ENCODE results near the gene RAD51D.

The RAD51D gene

GRCh38 chr17:35130392-35130791 lies 10.7 kb upstream of the RAD51D start:
- no peak overlapping the region for H2AK5ac ChIP-seq (ENCODE audit: low read length)
- H2BK120ac ChIP-seq (ENCODE audit: low read depth, low read length): no peak overlapping the region
- peaks cover 27% of the 10 kb centered on the region for H3K36me3 ChIP-seq (ENCODE audit: control insufficient read depth, insufficient read depth, low read length)
- no peaks in the 10 kb centered on the region for H3K79me1 ChIP-seq (ENCODE audit: low read length)
- no peaks in the 10 kb centered on the region for H3K79me2 ChIP-seq (ENCODE audit: control insufficient read depth, insufficient read depth, low read length)
- DNase-seq: no peak
- no peak overlapping the region for H3K4ac ChIP-seq (ENCODE audit: low read depth, low read length)
- no peak overlapping the region for H2BK5ac ChIP-seq (ENCODE audit: low read length)
- no peak overlapping the region for H3K4me3 ChIP-seq (ENCODE audit: low read length)
- no peak overlapping the region for H2BK15ac ChIP-seq (replicated peaks; ENCODE audit: low read depth)
- H3K18ac ChIP-seq (ENCODE audit: low read length): no peak overlapping the region
- no peaks in the 10 kb centered on the region for H3K27me3 ChIP-seq (ENCODE audit: insufficient read depth, low read length, poor library complexity)
- H4K8ac ChIP-seq (ENCODE audit: low read depth, low read length): no peak overlapping the region
- no peak overlapping the region for H3K4me2 ChIP-seq (ENCODE audit: low read length)
- no peak overlapping the region for H3K9ac ChIP-seq (ENCODE audit: low read length)
- H3K27ac ChIP-seq (ENCODE audit: low read depth, low read length): no peak overlapping the region
- no peaks in the 10 kb centered on the region for H3K4me1 ChIP-seq (ENCODE audit: control insufficient read depth, low read depth, low read length)
- H3K23ac ChIP-seq (ENCODE audit: low read length): no peak overlapping the region
- WGBS (ENCODE audit: extremely low coverage, insufficient coverage, low lambda C conversion rate): no CpG with 5 or more reads among the region's 3 CpGs
- H4K5ac ChIP-seq (ENCODE audit: low read length): no peak overlapping the region
- no peak overlapping the region for H3K56ac ChIP-seq (ENCODE audit: low read length)

- no peak overlapping the region for H4K8ac ChIP-seq (ENCODE audit: low read depth, low read length)
- no peak overlapping the region for H4K5ac ChIP-seq (ENCODE audit: low read length)
- no peak overlapping the region for H3K18ac ChIP-seq (ENCODE audit: low read length)
- no peak overlapping the region for H2BK15ac ChIP-seq (replicated peaks; ENCODE audit: low read depth)
- H3K27me3 ChIP-seq (ENCODE audit: insufficient read depth, low read length, poor library complexity): no peaks in the 10 kb centered on the region
- no peak overlapping the region for H2BK5ac ChIP-seq (ENCODE audit: low read length)
- WGBS (ENCODE audit: extremely low coverage, insufficient coverage, low lambda C conversion rate): no CpG with 5 or more reads among the region's 5 CpGs
- no peak overlapping the region for H3K27ac ChIP-seq (ENCODE audit: low read depth, low read length)
- no peak overlapping the region for H2AK5ac ChIP-seq (ENCODE audit: low read length)
- no peaks in the 10 kb centered on the region for H3K79me2 ChIP-seq (ENCODE audit: control insufficient read depth, insufficient read depth, low read length)
- H3K79me1 ChIP-seq (ENCODE audit: low read length): no peaks in the 10 kb centered on the region
- H3K23ac ChIP-seq (ENCODE audit: low read length): no peak overlapping the region
- H3K9ac ChIP-seq (ENCODE audit: low read length): no peak overlapping the region
- H3K4me2 ChIP-seq (ENCODE audit: low read length): no peak overlapping the region
- no peak overlapping the region for H3K4ac ChIP-seq (ENCODE audit: low read depth, low read length)
- no peak overlapping the region for H3K4me3 ChIP-seq (ENCODE audit: low read length)
- H3K36me3 ChIP-seq (ENCODE audit: control insufficient read depth, insufficient read depth, low read length): peaks cover 23% of the 10 kb centered on the region
- no peak for DNase-seq
- H3K4me1 ChIP-seq (ENCODE audit: control insufficient read depth, low read depth, low read length): no peaks in the 10 kb centered on the region
- H2BK120ac ChIP-seq (ENCODE audit: low read depth, low read length): no peak overlapping the region
- no peak overlapping the region for H3K56ac ChIP-seq (ENCODE audit: low read length)
Measured at GRCh38 chr17:35129973-35130351, 10.3 kb upstream of the RAD51D start.

- H4K5ac ChIP-seq (ENCODE audit: low read length): no peak overlapping the region
- H3K79me2 ChIP-seq (ENCODE audit: control insufficient read depth, insufficient read depth, low read length): no peaks in the 10 kb centered on the region
- WGBS (ENCODE audit: extremely low coverage, insufficient coverage, low lambda C conversion rate): no CpG with 5 or more reads among the region's 11 CpGs
- no peaks in the 10 kb centered on the region for H3K4me1 ChIP-seq (ENCODE audit: control insufficient read depth, low read depth, low read length)
- H3K4me3 ChIP-seq (ENCODE audit: low read length): no peak overlapping the region
- no peak overlapping the region for H3K18ac ChIP-seq (ENCODE audit: low read length)
- no peak for DNase-seq
- H3K4me2 ChIP-seq (ENCODE audit: low read length): no peak overlapping the region
- H2BK15ac ChIP-seq (replicated peaks; ENCODE audit: low read depth): no peak overlapping the region
- H3K4ac ChIP-seq (ENCODE audit: low read depth, low read length): no peak overlapping the region
- no peaks in the 10 kb centered on the region for H3K27me3 ChIP-seq (ENCODE audit: insufficient read depth, low read length, poor library complexity)
- no peak overlapping the region for H3K23ac ChIP-seq (ENCODE audit: low read length)
- no peak overlapping the region for H3K9ac ChIP-seq (ENCODE audit: low read length)
- no peak overlapping the region for H3K56ac ChIP-seq (ENCODE audit: low read length)
- H3K27ac ChIP-seq (ENCODE audit: low read depth, low read length): no peak overlapping the region
- no peak overlapping the region for H4K8ac ChIP-seq (ENCODE audit: low read depth, low read length)
- no peak overlapping the region for H2BK120ac ChIP-seq (ENCODE audit: low read depth, low read length)
- no peak overlapping the region for H2AK5ac ChIP-seq (ENCODE audit: low read length)
- H3K36me3 ChIP-seq (ENCODE audit: control insufficient read depth, insufficient read depth, low read length): peaks cover 23% of the 10 kb centered on the region
- H2BK5ac ChIP-seq (ENCODE audit: low read length): no peak overlapping the region
- H3K79me1 ChIP-seq (ENCODE audit: low read length): no peaks in the 10 kb centered on the region
Measured at GRCh38 chr17:35129154-35129972, 9.7 kb upstream of the RAD51D start.

DNA sequence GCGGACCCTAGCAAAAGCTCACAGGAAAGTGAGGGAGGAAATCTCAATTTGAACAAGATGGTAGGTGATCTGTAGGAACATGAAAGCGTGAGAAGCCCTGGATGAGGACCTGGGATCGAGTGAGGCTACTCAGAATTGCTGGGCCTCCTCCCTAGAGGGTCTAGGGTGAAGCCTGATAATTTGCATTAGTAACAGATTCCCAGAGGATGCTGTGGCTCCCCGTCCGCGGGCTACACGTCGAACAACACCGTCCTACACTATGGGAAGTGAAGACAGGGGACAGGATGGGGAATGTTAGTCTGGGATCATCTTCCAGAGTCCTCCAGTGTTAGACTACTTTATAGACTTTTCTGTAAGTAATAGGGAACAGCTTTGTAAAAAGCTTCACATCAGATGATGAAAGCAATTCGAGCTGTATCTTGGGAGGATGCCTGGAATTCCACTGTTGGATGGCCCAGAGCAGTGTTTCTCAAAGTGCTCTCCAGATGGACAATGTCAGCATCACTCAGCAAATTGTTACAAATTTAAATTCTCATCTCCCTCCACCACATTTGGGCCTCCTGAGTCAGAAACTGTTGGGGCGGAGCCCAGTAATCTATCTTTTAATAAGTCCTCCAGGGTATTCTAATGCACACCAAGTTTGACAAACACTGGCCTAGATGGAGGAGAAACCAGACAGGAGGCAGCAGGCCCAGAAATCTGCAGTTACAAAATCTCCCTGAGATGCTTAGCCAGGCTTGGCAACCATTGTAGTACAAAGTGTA lies 8.3 kb upstream of the RAD51D start:
- H3K4me2 ChIP-seq (ENCODE audit: low read length): no peak overlapping the region
- no peak overlapping the region for H3K4me3 ChIP-seq (ENCODE audit: low read length)
- H3K56ac ChIP-seq (ENCODE audit: low read length): no peak overlapping the region
- no peak overlapping the region for H3K23ac ChIP-seq (ENCODE audit: low read length)
- H4K5ac ChIP-seq (ENCODE audit: low read length): no peak overlapping the region
- H3K4ac ChIP-seq (ENCODE audit: low read depth, low read length): no peak overlapping the region
- no peaks in the 10 kb centered on the region for H3K4me1 ChIP-seq (ENCODE audit: control insufficient read depth, low read depth, low read length)
- no peak overlapping the region for H3K18ac ChIP-seq (ENCODE audit: low read length)
- H2BK15ac ChIP-seq (replicated peaks; ENCODE audit: low read depth): no peak overlapping the region
- H2BK120ac ChIP-seq (ENCODE audit: low read depth, low read length): no peak overlapping the region
- no peak for DNase-seq
- H3K9ac ChIP-seq (ENCODE audit: low read length): no peak overlapping the region
- H3K36me3 ChIP-seq (ENCODE audit: control insufficient read depth, insufficient read depth, low read length): peaks cover 11% of the 10 kb centered on the region
- H3K27ac ChIP-seq (ENCODE audit: low read depth, low read length): no peak overlapping the region
- H3K79me2 ChIP-seq (ENCODE audit: control insufficient read depth, insufficient read depth, low read length): no peaks in the 10 kb centered on the region
- H4K8ac ChIP-seq (ENCODE audit: low read depth, low read length): no peak overlapping the region
- no CpG with 5 or more reads among the region's 11 CpGs for WGBS (ENCODE audit: extremely low coverage, insufficient coverage, low lambda C conversion rate)
- no peak overlapping the region for H2AK5ac ChIP-seq (ENCODE audit: low read length)
- no peaks in the 10 kb centered on the region for H3K27me3 ChIP-seq (ENCODE audit: insufficient read depth, low read length, poor library complexity)
- no peaks in the 10 kb centered on the region for H3K79me1 ChIP-seq (ENCODE audit: low read length)
- H2BK5ac ChIP-seq (ENCODE audit: low read length): no peak overlapping the region

DNA sequence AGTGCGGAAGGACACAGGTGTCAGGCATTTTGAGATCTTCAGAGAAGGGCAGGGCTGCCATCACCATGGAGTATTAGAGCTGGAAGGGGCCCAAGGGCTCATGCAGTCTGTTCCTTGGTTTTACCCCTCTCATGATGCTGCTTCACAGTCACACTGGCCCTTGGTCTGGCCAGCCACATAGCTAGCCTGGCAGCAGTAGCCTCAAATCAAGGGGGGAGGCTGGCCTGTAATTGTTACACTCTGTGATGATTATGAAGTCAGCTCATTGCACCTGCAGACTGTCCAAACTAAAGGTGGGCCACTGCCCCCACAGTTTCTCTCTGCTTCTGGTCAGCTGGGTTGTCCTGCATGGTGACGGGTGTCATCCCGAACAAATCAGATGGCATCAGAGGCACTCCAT lies 1.7 kb upstream of the RAD51D start, which contains the start of gene FNDC8:
Gene FNDC8, plus strand, starts transcription at position 301 of the 400 bp plus-strand sequence. Its CDS starts 79 bp downstream, at position 380.
- Histone ChIP-seq H4K8ac (ENCODE audit: low read depth, low read length) (no peak within 1 kb of the TSS), H3K27me3 (ENCODE audit: insufficient read depth, low read length, poor library complexity) (no peaks in the 10 kb centered on the region), H3K79me1 (ENCODE audit: low read length) (peaks cover 2% of the 10 kb centered on the region), H3K79me2 (ENCODE audit: control insufficient read depth, insufficient read depth, low read length) (no peaks in the 10 kb centered on the region), H3K36me3 (ENCODE audit: control insufficient read depth, insufficient read depth, low read length) (no peaks in the 10 kb centered on the region), H2BK5ac (ENCODE audit: low read length) (no peak within 1 kb of the TSS), H3K4ac (ENCODE audit: low read depth, low read length) (no peak within 1 kb of the TSS), H3K23ac (ENCODE audit: low read length) (no peak within 1 kb of the TSS), H2AK5ac (ENCODE audit: low read length) (no peak within 1 kb of the TSS), H3K27ac (ENCODE audit: low read depth, low read length) (no peak within 1 kb of the TSS), H2BK120ac (ENCODE audit: low read depth, low read length) (no peak within 1 kb of the TSS), H3K56ac (ENCODE audit: low read length) (no peak within 1 kb of the TSS), H3K18ac (ENCODE audit: low read length) (no peak within 1 kb of the TSS), H3K4me3 (ENCODE audit: low read length) (no peak within 1 kb of the TSS), H3K4me1 (ENCODE audit: control insufficient read depth, low read depth, low read length) (no peaks in the 10 kb centered on the region), H4K5ac (ENCODE audit: low read length) (no peak within 1 kb of the TSS), H3K9ac (ENCODE audit: low read length) (no peak within 1 kb of the TSS), H3K4me2 (ENCODE audit: low read length) (no peak within 1 kb of the TSS), H2BK15ac (replicated peaks; ENCODE audit: low read depth) (no peak within 1 kb of the TSS)
- DNase-seq: no peak
- no CpG with 5 or more reads among the region's 3 CpGs for WGBS (ENCODE audit: extremely low coverage, insufficient coverage, low lambda C conversion rate)
